ENCODE results near the gene NSMCE1.
A peak's percentile ranks its signal among the peaks of the same experiment; 100 is the strongest.

Gene NSMCE1

GRCh38 chr16:27246439-27246838, 22.1 kb downstream of the NSMCE1 start:
- H3K27ac Mint-ChIP-seq: peak overlapping the region; percentile 97
- H3K27me3 Mint-ChIP-seq: no peaks in the 10 kb centered on the region
- H3K4me3 Mint-ChIP-seq: peak overlapping the region; percentile 3
- H3K4me1 Mint-ChIP-seq (ENCODE audit: low read depth): peaks cover 95% of the 10 kb centered on the region
- peaks cover 60% of the 10 kb centered on the region for H3K36me3 Mint-ChIP-seq (ENCODE audit: low read depth)
- no peaks in the 10 kb centered on the region for H3K9me3 Mint-ChIP-seq

DNA sequence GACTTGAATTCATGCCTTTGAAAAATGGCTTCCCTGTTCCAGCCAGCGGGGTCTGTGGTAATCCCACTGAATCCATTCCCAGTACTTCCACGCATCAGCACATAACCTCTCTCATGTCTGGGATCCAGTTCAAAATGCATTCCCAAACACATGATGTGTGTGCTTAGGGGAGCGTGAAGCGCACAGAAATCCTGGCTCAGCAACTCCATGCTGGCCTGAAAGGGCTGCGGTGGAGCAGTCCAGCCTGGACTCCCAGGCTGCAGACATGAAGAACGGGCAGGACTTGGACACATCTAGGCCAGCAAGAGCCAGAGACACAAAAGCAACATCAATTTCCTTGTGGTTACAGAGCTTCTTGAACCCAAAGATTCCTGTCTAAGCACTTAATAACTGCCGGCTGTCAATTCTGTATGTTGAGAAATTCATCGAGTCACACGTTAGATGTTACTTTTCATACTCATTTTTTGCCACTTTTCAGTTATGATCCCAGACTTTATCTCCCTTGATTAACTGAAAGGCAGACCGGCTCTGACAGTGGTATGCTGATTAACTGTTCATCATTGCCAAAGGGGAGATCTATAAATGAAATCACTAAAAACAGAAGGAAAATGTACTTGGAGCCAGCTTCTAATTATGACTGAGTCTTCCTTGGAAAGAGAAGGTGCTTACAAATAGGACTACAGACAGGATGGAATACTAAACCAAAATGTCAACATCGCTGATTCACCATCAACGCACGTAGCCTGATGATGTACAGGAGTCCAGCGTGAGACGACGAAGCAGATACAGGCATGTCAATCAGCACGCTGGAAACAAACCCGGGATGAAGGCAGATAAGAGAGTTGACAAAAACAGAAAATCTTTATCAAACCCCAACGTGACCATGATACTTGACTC, 23.0 kb downstream of the NSMCE1 start:
- peak overlapping the region; percentile 97 for H3K27ac Mint-ChIP-seq
- H3K9me3 Mint-ChIP-seq: no peaks in the 10 kb centered on the region
- peaks cover 56% of the 10 kb centered on the region for H3K36me3 Mint-ChIP-seq (ENCODE audit: low read depth)
- H3K4me1 Mint-ChIP-seq (ENCODE audit: low read depth): peaks cover 99% of the 10 kb centered on the region
- no peaks in the 10 kb centered on the region for H3K27me3 Mint-ChIP-seq
- H3K4me3 Mint-ChIP-seq: peak overlapping the region; percentile 35

DNA sequence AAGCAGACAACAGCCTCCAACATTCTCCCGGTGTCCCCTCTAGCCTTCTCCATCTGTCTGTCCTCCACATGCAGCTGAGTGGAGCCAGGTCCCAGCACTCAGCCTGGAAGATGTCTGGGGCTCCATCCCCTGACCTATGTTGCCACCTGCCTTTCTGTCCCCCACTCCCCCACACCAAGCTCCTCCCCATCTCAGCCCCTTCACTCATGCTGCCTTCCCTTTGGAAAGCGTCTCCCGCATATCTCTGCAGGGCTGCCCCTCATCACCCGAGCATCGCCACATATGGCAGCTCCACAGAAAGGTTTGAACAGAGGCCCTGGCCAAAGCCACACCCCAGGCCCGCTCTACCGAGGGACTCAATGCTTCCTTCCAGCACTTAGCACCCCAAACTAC, 24.2 kb downstream of the NSMCE1 start:
- no peaks in the 10 kb centered on the region for H3K9me3 Mint-ChIP-seq
- H3K27me3 Mint-ChIP-seq: no peaks in the 10 kb centered on the region
- peaks cover 99% of the 10 kb centered on the region for H3K4me1 Mint-ChIP-seq (ENCODE audit: low read depth)
- H3K27ac Mint-ChIP-seq: peak overlapping the region; percentile 97
- H3K36me3 Mint-ChIP-seq (ENCODE audit: low read depth): peaks cover 45% of the 10 kb centered on the region
- H3K4me3 Mint-ChIP-seq: no peak overlapping the region

GRCh38 chr16:27243725-27244362, 24.7 kb downstream of the NSMCE1 start:
- H3K27ac Mint-ChIP-seq: peak overlapping the region; percentile 97
- peaks cover 43% of the 10 kb centered on the region for H3K36me3 Mint-ChIP-seq (ENCODE audit: low read depth)
- H3K27me3 Mint-ChIP-seq: no peaks in the 10 kb centered on the region
- peak overlapping the region; percentile 11 for H3K4me3 Mint-ChIP-seq
- peaks cover 100% of the 10 kb centered on the region for H3K4me1 Mint-ChIP-seq (ENCODE audit: low read depth)
- H3K9me3 Mint-ChIP-seq: no peaks in the 10 kb centered on the region

DNA sequence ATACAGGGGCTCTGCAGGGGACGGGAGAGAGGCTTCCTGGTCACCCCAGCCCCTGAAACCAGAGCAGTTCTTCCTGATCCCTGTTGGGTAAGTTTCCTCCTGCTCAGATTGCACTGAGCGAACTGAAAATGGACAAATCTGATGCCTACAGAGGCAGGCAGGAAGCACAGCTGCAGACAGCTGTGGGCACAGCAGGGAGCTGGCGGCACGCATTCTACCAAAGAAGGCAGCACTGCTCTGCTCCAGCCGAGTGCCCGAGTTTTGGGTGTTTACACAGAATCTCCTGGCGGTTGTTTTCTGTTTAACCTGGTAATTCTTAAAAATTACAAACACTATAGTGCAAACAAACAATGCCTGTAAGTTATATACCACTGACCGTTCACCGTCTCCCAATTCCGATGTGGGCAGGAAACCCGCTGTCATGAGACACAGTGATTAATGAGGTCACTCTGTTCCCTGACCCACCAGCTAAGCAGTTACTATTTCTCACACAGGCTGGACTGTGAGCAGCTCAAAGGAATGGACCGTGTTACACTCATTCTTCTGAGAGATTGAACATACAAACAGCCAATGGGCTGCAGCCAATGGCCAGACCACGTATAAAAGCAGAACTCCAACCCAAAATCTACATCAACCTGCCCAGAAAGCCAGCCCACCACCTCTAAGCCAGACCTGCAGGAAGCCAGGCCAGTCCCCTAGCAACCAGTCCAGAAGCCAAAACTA, 25.5 kb downstream of the NSMCE1 start:
- Mint-ChIP-seq H3K4me1 (ENCODE audit: low read depth) (peaks cover 100% of the 10 kb centered on the region), H3K9me3 (no peaks in the 10 kb centered on the region), H3K27ac (peak overlapping the region; percentile 90), H3K4me3 (peak overlapping the region; percentile 71), H3K27me3 (no peaks in the 10 kb centered on the region), H3K36me3 (ENCODE audit: low read depth) (peaks cover 41% of the 10 kb centered on the region)

DNA sequence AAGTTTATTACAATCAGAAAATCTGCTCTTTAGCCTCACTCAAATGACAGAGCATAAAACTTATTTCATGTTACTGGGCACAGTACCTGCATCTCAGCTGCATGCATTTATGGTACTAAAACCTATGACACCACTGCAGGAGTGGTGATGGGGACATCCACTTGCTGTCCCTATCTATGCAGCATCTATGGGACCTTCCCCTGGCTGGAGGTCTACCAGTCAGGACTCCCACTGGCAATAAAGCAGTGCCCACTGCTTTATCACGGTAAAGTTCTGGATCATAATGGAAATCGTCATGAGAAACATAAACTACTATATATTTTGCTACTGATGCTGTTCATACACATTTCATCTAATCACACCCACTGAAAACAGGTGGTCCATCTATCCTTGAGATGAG, 26.2 kb downstream of the NSMCE1 start:
- H3K27me3 Mint-ChIP-seq: no peaks in the 10 kb centered on the region
- peak overlapping the region; percentile 90 for H3K27ac Mint-ChIP-seq
- peaks cover 39% of the 10 kb centered on the region for H3K36me3 Mint-ChIP-seq (ENCODE audit: low read depth)
- no peaks in the 10 kb centered on the region for H3K9me3 Mint-ChIP-seq
- peaks cover 100% of the 10 kb centered on the region for H3K4me1 Mint-ChIP-seq (ENCODE audit: low read depth)
- peak overlapping the region; percentile 71 for H3K4me3 Mint-ChIP-seq

DNA sequence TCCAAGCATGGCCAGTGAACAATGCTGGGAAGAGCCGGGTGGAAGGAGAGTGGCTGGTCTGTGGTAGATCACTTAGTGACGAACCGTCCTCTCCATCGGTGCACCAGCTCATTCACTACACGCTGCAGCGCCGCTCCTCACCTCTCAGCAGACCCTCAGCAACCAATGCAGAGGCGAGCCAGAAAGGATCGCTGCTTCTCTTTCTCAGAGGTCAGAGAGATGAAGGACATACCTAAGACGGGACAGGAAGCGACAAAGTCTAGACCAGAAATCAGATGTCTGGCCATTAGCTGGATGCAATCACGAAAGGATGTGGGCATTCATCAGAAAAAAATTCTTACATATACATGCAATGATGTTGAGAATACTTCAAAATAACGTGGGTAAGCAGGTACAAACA, 26.9 kb downstream of the NSMCE1 start:
- peaks cover 32% of the 10 kb centered on the region for H3K36me3 Mint-ChIP-seq (ENCODE audit: low read depth)
- no peak overlapping the region for H3K4me3 Mint-ChIP-seq
- peaks cover 100% of the 10 kb centered on the region for H3K4me1 Mint-ChIP-seq (ENCODE audit: low read depth)
- no peaks in the 10 kb centered on the region for H3K9me3 Mint-ChIP-seq
- H3K27ac Mint-ChIP-seq: peak overlapping the region; percentile 67
- H3K27me3 Mint-ChIP-seq: no peaks in the 10 kb centered on the region

DNA sequence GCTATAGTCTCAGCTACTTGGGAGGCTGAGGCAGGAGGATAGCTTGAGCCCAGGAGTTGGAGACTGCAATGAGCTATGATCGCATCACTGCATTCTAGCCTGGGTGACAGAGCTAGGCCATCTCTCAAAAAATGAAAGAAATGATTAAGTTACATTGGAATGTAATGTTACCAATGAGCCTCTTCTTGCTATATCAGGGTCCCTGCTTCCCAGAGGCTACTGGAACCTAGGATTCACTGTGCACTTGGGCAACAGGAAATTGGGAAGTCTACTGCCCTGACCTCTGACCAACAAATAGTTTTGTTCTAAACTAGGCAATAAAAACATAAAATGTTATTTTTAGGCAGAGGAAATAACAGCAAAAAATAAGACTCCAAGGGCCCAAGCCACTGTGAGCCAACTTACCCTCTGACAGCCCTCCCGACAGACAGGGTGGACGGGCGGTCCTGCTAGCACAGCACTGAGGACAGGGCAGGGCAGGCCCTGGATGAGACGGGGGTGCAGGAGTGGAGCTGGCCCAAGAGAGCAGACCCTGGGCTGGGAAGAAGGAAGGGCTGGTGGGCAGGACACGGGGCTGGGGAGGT, 27.5 kb downstream of the NSMCE1 start:
- Mint-ChIP-seq H3K27ac (no peak overlapping the region), H3K9me3 (no peaks in the 10 kb centered on the region), H3K4me1 (ENCODE audit: low read depth) (peaks cover 100% of the 10 kb centered on the region), H3K27me3 (no peaks in the 10 kb centered on the region), H3K4me3 (no peak overlapping the region), H3K36me3 (ENCODE audit: low read depth) (peaks cover 30% of the 10 kb centered on the region)

DNA sequence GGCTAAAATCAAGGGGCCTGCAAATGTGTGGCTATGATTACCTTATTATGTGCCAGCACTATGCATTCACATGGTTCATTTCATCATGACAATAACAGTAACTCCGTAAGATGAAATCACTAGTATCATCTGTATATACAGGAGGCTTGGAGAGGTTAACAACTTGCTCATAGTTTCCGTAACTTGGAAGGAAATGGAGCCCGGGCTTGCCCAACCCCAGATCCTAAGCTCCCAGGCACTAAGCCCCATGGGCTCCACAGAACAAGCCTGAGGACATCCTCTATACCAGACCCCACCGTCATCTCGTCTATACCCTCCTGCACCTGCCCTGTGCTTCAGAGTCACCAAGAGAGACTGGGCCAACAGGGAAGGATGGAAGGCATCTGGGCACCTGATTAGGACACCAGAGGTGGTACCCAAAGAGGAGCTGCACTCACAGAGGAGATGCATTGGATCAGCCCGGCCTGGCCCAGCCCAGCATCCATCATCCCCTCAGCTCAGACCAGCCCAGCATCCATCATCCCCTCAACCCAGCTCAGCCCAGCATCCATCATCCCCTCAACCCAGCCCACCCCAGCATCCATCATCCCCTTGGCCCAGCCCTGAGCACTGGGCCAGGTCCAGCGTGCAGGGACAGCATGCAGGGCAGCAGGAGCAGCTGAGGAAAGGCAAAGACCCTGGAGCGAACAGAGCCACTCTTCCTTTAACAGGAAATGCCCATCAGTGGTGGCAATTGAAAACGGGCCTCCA, 28.5 kb downstream of the NSMCE1 start:
- no peaks in the 10 kb centered on the region for H3K27me3 Mint-ChIP-seq
- no peaks in the 10 kb centered on the region for H3K9me3 Mint-ChIP-seq
- H3K27ac Mint-ChIP-seq: peak overlapping the region; percentile 100
- peaks cover 24% of the 10 kb centered on the region for H3K36me3 Mint-ChIP-seq (ENCODE audit: low read depth)
- H3K4me1 Mint-ChIP-seq (ENCODE audit: low read depth): peaks cover 100% of the 10 kb centered on the region
- no peak overlapping the region for H3K4me3 Mint-ChIP-seq

DNA sequence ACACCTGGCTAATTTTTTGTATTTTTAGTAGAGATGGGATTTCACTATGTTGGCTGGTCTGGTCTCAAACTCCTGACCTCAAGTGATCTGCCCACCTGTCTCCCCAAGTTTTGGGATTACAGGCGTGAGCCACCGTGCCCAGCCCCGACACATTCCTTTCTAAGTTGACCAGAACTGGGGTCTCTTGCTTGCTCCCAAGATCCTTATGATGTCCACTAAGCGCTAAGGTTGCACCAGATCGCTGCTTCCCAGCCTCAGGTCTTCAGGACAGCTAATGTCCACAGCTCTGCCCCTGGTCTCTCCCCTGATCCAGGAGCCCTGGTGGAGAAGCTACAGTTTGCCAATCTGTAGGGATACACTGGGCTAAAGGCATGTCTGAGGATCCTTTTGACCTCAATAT, 29.5 kb downstream of the NSMCE1 start:
- Mint-ChIP-seq H3K9me3 (no peaks in the 10 kb centered on the region), H3K4me3 (peak overlapping the region; percentile 74), H3K36me3 (ENCODE audit: low read depth) (peaks cover 24% of the 10 kb centered on the region), H3K27me3 (no peaks in the 10 kb centered on the region), H3K4me1 (ENCODE audit: low read depth) (peaks cover 100% of the 10 kb centered on the region), H3K27ac (peak overlapping the region; percentile 100)

GRCh38 chr16:27238591-27238990, 30.0 kb downstream of the NSMCE1 start:
- Mint-ChIP-seq H3K27me3 (no peaks in the 10 kb centered on the region), H3K27ac (peak overlapping the region; percentile 100), H3K4me1 (ENCODE audit: low read depth) (peaks cover 100% of the 10 kb centered on the region), H3K4me3 (peak overlapping the region; percentile 74), H3K36me3 (ENCODE audit: low read depth) (peaks cover 25% of the 10 kb centered on the region), H3K9me3 (no peaks in the 10 kb centered on the region)

GRCh38 chr16:27238016-27238587, 30.5 kb downstream of the NSMCE1 start:
- peaks cover 100% of the 10 kb centered on the region for H3K4me1 Mint-ChIP-seq (ENCODE audit: low read depth)
- peak overlapping the region; percentile 100 for H3K27ac Mint-ChIP-seq
- no peaks in the 10 kb centered on the region for H3K27me3 Mint-ChIP-seq
- H3K36me3 Mint-ChIP-seq (ENCODE audit: low read depth): peaks cover 28% of the 10 kb centered on the region
- H3K9me3 Mint-ChIP-seq: no peaks in the 10 kb centered on the region
- peak overlapping the region; percentile 74 for H3K4me3 Mint-ChIP-seq

GRCh38 chr16:27237219-27238015, 31.2 kb downstream of the NSMCE1 start:
- peaks cover 34% of the 10 kb centered on the region for H3K36me3 Mint-ChIP-seq (ENCODE audit: low read depth)
- H3K9me3 Mint-ChIP-seq: no peaks in the 10 kb centered on the region
- peak overlapping the region; percentile 74 for H3K4me3 Mint-ChIP-seq
- H3K27ac Mint-ChIP-seq: peak overlapping the region; percentile 100
- no peaks in the 10 kb centered on the region for H3K27me3 Mint-ChIP-seq
- H3K4me1 Mint-ChIP-seq (ENCODE audit: low read depth): peaks cover 100% of the 10 kb centered on the region

Measured in stimulated activated naive CD8-positive, alpha-beta T cell treated with anti-CD3 and anti-CD28 coated beads, Interleukin-15, Interleukin-2, amounts not matched to agents 100 ng/mL and 50 ng/mL, for 24 hours (primary cell).